Measurements from ENCODE around the gene PP2D1.
"Not testable (repeated sequence)": the region's sequence is repeated elsewhere in the genome, so short reads cannot be mapped to it uniquely, and the experiment has no call there.

Gene PP2D1, protein sequence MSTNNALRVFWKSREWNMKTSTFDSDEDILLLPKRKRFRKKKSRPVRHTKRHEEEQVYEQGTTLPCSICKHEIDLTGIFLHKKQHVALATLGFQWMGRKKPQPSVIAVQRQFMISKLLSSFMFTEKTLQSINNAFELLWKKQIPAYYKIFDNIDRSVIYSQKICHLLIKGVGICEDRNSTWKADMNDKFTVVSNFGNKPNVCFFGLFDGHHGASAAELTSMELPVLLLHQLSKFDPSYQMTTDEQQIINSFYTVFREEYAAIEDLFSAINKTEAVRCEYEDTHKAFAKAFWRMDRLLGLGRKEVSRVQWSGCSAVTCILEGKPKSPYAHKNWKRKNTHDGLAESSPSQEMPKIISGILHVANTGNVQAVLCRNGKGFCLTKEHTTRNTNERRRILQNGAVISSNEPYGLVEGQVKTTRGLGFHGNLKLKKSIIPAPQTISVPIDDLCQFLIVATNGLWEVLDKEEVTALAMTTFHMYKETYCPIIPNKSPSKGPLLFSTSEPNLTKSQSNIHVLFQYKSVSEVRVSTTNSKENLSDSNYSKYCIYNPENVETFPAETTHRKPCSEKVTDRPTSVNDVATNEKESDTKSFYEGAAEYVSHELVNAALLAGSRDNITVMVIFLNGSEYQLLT

DNA sequence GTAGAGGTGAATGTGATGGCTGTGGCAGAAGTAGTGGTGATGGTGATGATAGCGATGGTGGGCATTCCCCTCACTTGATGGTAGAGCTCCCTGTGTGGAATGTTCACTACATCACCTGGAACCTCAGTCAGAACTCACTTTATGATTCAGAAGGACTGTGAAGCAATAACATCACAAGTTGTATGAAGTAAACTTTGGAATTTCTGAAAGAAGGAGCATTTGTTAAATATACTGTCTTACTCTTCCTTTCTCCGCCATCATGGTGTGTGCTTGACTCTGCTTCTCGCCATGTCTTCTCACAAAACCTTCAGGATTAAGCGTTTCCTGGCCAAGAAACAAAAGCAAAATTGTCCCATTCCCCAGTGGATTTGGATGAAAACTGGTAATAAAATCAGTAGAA, at the start of gene PP2D1:
Gene PP2D1, minus strand, starts transcription at position 101 of the 400 bp plus-strand sequence. CDS start 192 bp downstream, outside the sequence.
- DNase-seq (ENCODE audit: low read depth) = no peak

DNA sequence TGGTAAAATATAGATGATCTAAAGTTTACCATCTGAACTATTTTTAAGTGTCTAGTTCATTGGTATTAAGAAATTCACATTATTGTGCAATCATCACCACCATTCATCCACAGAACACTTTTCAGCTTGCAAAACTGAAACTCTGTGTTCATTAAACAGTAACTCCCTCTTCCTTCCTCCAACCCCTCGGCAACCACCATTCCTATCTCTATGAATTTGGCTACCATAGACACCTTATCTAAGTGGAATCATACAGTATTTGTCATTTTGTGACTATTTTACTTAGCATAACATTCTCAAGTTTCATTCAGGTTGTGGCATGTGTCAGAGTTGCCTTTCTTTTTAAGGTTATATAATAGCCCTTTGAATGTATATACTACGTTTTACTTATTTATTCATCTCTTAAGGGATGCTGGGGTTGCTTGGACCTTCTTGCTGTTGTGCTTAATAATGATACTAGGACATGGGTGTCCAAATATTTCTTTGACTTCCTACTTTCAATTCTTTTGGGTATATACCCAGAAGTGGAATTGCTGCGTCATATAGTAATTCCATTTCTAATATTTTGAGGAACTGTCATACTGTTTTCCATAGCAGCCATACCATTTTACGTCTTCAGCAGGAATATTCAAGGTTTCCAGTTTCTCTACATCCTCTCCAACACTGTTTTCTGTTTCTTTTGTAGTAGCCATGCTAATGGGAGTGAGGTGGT, 49.1 kb upstream of the PP2D1 start:
- DNase-seq (ENCODE audit: low read depth) = no peak

DNA sequence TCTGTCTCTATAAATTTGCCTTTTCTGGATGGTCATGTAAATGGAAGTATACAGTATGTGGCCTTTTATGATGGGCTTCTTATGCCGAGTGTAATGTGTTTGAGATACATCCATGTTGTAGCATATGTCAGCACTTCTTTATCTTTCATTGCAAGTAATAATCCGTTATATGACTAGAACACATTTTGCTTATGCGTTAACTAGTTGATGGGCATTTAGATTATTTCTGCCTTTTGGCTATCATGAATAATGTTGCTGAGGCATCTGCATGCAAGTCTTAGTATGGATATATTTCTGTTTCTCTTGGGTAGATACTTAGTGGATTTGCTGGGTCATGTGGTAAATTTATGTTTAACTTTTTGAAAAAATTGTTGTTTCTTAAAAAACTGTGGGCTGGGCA, 47.9 kb upstream of the PP2D1 start:
- DNase-seq (ENCODE audit: low read depth) = no peak

DNA sequence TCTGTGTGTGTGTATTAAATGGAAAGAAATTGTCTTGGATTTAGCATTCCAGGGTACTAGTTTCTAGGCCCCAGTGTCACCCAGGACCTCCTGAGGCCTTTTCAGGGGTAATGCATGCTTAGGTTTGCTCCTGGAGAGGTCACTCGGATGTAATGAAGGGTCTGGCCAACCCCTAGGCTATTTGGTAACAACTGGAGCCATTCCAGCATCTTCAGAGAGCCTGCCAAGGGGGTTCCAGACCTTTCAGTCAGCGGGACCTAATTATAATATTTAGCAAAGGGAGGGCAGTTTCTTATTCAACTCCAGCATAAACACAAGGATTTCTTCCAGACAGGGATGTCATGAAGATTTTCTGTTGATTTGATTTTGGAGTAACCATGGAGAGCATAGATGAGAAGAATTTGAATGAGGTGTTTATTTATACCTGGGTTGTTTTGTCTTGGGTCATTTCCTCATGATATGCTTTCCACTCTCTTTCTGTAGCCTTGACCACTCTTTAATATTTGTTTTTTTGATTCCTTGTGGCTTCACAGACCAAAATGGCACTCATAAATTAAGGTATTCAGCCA, 45.6 kb upstream of the PP2D1 start:
- DNase-seq (ENCODE audit: low read depth) = no peak

GRCh38 chr3:20056725-20057611, 44.9 kb upstream of the PP2D1 start:
- DNase-seq (ENCODE audit: low read depth) = no peak

GRCh38 chr3:20055842-20056241, 43.8 kb upstream of the PP2D1 start:
- no peak for DNase-seq (ENCODE audit: low read depth)

DNA sequence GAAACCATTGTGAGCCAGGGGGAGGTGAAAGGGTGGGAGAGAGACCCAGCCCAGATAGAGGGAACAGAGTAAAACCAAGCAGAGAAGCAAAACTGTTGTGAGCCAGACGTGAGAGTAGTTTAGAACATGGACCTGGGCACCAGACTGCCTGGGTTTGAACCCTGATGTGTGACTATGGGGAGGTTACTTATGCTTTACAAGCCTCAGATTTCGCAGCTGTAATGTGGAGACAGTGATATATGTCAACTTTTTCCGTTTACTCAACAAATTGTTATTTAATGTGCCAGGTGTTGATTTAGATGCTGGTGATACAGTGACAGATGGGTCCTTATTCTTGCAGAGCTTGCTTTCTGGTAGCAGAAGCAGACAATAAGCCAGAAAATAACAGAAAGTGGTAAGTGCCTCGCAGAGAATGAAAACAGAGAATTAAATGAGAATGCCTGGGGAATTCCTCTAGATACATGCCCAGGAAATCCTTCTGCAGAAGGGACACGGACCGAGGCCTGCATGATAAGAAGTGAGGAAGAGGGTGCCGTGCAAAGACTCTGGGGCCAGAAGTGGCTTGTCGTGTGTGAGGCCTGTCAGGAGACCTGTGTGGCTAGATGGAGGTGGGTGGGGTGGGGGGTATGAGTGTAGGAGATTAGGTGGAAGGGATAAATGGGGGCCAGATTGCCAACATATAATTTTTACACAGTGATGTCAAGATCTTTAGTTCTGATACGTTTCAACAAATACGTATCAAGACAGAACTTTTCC, 43.1 kb upstream of the PP2D1 start:
- DNase-seq (ENCODE audit: low read depth) = no peak

DNA sequence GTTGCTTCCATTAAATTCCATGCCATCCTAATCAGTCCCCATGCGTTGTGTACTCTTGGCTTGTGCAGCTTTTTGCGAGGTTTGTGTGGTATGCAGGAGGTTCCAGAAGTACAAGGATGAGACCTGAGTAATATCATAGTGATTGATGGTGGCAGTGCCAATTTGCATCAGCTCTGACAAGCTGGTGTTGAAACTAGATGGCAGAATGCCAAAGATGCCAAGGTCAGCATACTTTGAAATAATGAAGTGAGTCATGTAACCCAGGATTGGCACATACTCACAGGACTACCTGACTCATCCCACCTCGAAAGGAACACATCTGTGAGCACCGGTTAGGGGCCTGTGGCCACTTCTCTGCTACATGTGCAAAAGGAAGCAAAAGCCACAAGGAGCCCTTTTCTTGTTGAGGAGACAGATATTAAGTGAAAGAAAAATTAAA, 42.5 kb upstream of the PP2D1 start:
- DNase-seq (ENCODE audit: low read depth) = peak; percentile 26

DNA sequence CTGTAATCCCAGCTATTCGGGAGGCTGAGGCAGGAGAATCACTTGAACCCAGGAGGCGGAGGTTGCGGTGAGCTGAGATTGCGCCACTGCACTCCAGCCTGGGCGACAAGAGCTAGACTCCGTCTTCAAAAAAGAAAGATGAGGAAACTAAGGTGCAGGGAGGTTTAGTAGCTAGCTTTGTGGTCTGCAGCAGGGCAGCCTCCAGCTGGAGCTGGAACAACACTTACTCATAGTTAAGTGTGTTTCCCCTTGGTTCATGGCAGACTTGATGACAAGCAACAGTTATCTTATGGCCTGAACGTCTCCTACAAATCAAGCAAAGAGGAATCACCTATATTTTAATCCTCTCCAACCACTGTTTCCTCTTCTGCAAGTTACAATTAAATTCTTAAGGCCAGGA, 40.8 kb upstream of the PP2D1 start:
- DNase-seq (ENCODE audit: low read depth) = no peak

- no peak for DNase-seq (ENCODE audit: low read depth)
These were observed 39.2 kb upstream of the PP2D1 start for GRCh38 chr3:20051123-20051806.

- no peak for DNase-seq (ENCODE audit: low read depth)
These were observed 36.2 kb upstream of the PP2D1 start for GRCh38 chr3:20047976-20048883.

GRCh38 chr3:20047341-20047779, 35.3 kb upstream of the PP2D1 start:
- no peak for DNase-seq (ENCODE audit: low read depth)

DNA sequence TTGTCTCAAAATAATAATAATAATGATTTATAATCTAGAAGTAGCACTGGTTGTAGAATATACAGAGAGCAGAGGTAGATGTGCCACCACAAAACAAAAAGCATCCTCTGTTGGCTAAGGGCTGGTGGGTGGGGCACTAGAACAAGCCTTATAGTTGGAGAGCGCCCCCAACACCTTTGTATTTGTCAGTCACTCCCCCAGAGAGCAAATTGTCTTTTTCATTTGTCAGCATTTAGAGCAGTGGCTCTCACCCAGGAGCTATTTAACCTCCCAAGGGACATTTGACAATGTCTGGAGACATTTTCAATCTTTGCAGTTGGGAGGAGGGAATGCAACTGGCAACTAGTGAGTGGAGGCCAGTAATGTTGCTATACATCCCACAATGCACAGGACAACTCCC, 34.5 kb upstream of the PP2D1 start:
- no peak for DNase-seq (ENCODE audit: low read depth)

DNA sequence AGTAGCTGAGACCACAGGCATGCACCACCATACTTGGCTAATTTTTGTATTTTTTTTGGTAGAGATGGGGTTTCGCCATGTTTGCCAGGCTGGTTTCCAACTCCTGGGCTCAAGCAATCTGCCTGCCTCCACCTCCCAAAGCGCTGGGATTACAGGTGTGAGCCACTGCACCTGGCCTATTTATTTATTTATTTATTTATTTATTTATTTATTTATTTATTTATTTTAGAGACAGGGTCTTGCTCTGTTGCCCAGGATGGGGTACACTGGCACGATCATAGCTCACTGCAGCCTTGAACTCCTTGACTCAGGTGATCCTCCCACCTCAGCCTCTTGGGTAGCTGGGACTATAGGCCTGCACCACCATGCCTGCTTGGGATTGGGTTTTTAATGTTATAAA, 33.1 kb upstream of the PP2D1 start:
- DNase-seq (ENCODE audit: low read depth) = not testable (repeated sequence)

DNA sequence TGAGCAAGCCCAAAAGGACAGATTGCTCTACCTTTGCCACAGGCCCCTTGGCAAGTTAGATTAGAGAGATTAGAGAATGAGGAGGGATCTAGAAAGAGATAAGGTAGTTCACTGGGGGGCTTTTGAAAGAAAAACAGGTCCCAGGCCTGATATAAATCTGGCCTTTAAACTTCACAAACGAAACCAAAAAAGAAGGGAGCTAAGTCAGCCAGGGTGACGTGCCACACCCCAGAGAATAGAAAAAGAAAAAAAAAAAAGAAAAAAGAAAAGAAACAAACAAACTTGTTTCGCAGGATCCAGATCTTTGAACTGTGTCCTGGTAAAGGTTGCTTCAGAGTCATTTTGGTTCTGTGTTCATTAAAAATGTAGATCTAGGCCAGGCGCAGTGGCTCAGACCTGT, 31.8 kb upstream of the PP2D1 start:
- DNase-seq (ENCODE audit: low read depth) = no peak

DNA sequence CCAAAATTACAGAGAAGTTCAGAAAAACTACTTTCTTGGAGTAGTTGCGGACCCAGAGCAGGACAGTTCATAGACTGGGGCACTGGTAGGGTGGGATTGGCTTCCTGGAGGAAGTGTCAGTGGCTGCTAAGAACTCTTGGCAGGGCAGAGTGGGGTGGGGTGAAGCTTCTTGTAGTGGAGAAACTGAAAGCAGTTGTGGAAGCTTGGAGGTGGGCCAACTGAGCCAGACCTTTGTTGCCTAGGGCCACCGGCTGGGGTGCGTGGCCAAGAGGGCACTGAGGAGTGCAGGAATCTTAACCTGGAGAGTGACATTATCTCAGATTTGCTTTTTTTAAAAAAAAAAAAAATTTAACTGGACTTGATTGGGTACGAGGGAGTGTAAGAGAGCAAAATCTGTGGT, 31.3 kb upstream of the PP2D1 start:
- DNase-seq (ENCODE audit: low read depth) = no peak

- DNase-seq (ENCODE audit: low read depth) = no peak
These were observed 30.3 kb upstream of the PP2D1 start for GRCh38 chr3:20042331-20042730.

- DNase-seq (ENCODE audit: low read depth) = peak; percentile 70
These were observed 29.2 kb upstream of the PP2D1 start for GRCh38 chr3:20041197-20041780.
